Kidney (tissue), 14 donors: ENCODE measurements around the gene VENTX. TPM values are rescaled to one million over a fixed set of nuclear protein-coding genes. Genes with fewer than 3 reads are reported as not detected.

Experiments
- DNase-seq, 5 donors: peaks; one replicate each; pipeline ENCODE4 v3.0.0-alpha.2; 2013 to 2020
- FAIRE-seq: peaks from 2 replicates; lab custom pipeline; 2012; peaks lifted over from hg19 to GRCh38; lab: Jason Lieb, UNC
- H3K27ac ChIP-seq, 2 donors: one replicate each; pipeline ENCODE4 v1.7.0; 2013; ENCODE audit warnings: low read depth in 2 of 2, low read length in 2 of 2, inconsistent platforms in 1 of 2
- H3K27me3 ChIP-seq: one replicate; pipeline ENCODE4 v1.7.1; 2013; ENCODE audit warnings: low read length, inconsistent platforms; ENCODE audit not compliant: control insufficient read depth, insufficient read depth
- H3K36me3 ChIP-seq, 3 donors: one replicate each; pipeline versions ENCODE4 v1.7.0 to v1.7.1; 2013; ENCODE audit warnings: low read length in 3 of 3, control low read depth in 1 of 3, inconsistent platforms in 1 of 3; ENCODE audit not compliant: insufficient read depth in 3 of 3, control insufficient read depth in 2 of 3
- H3K4me1 ChIP-seq, 3 donors: one replicate each; pipeline versions ENCODE4 v1.7.0 to v1.7.1; 2013; ENCODE audit warnings: low read length in 3 of 3, inconsistent platforms in 1 of 3, low read depth in 1 of 3; ENCODE audit not compliant: control insufficient read depth in 2 of 3, insufficient read depth in 2 of 3
- H3K4me3 ChIP-seq, 3 donors: one replicate each; pipeline versions ENCODE4 v1.7.0 to v1.8.1; 2013; ENCODE audit warnings: low read length in 3 of 3, control low read depth in 1 of 3, inconsistent platforms in 1 of 3
- H3K9ac ChIP-seq, 3 donors: one replicate each; pipeline versions ENCODE4 v1.7.0 to v1.7.1; 2013; ENCODE audit warnings: low read length in 3 of 3, control low read depth in 1 of 3, inconsistent platforms in 1 of 3
- H3K9me3 ChIP-seq, 3 donors: one replicate each; pipeline versions ENCODE4 v1.7.0 to v1.7.1; 2013; ENCODE audit warnings: low read length in 3 of 3, control low read depth in 1 of 3, inconsistent platforms in 1 of 3; ENCODE audit not compliant: control insufficient read depth in 2 of 3, insufficient read depth in 1 of 3
- intact Hi-C: fragments of 100-400 bp; cut with DNase I; formaldehyde crosslinking; loops from one replicate; pipeline ENCODE4 v1.11.1; 2022
- polyA plus RNA-seq: library from polyadenylated mRNA; stranded (reverse); fragments of 350-450 nt; fragmentation: Illumina TruSeq; extraction: RNeasy Lipid Tissue Mini Kit (QIAGEN cat#74804); gene quantifications from one replicate; pipeline ENCODE4 v1.2.3, GENCODE V29; 2014; ENCODE audit warnings: low read depth, low replicate concordance; ENCODE audit not compliant: insufficient read depth
- total RNA-seq: library from RNA; stranded (reverse); fragmentation: NEBNext Ultra II Directional; extraction: Animal tissue kit (Norgen Biotek cat#: 25700); gene quantifications from one replicate; pipeline ENCODE4 v1.2.1, GENCODE V29; 2021
- TF ChIP-seq, protein P1 (sequence below): IDR thresholded peaks from 3 replicates; pipeline ENCODE4 v1.5.1; 2012; ENCODE audit warnings: mild to moderate bottlenecking, moderate library complexity, borderline replicate concordance; ENCODE audit not compliant: insufficient read depth; ENCODE audit errors: extremely low read depth
- donor health status: control.
- donor health status: control.
- donor health status: control.
- donor health status: control.
- donor health status: control.
- donor health status: DM: yes; HTN: yes; CAD: no.
- donor health status: Normal renal cell carcinoma (clear cell type).

Gene VENTX
- total and polyA plus RNA-seq, 2 donors from 2014 or later: 0.39 to 3.3 TPM

DNA sequence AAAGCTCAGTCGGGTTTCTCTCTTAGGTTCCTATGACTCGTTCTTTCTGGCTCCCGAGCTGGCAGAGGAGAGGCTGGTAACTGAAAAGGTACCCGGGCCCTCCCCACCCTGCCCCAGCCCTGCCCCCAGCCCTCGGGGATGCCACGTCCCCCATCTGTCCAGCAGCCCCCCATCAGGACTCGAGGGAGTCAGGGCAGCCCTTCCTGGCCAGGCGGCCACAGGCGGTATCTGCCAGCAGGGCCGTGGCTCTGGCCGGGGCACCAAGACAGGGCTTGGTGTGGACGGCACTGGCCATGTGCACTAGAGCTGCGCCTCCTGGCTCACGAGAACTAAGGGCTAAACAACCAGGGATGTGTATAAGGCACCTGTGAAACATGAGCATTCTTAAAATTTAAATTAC is 47.9 kb upstream of the VENTX start:
- intact Hi-C loops: no loop called here
- no peak overlapping the region for H3K4me3 ChIP-seq
- no peak for FAIRE-seq
- no peaks in the 10 kb centered on the region for H3K36me3 ChIP-seq
- no peaks in the 10 kb centered on the region for H3K27me3 ChIP-seq
- peak in 1 of 5 donors; percentile 34 for DNase-seq
- no peak overlapping the region for H3K9ac ChIP-seq
- H3K9me3 ChIP-seq: no peaks in the 10 kb centered on the region
- no peak overlapping the region for H3K27ac ChIP-seq
- TF ChIP-seq, protein P1, sequence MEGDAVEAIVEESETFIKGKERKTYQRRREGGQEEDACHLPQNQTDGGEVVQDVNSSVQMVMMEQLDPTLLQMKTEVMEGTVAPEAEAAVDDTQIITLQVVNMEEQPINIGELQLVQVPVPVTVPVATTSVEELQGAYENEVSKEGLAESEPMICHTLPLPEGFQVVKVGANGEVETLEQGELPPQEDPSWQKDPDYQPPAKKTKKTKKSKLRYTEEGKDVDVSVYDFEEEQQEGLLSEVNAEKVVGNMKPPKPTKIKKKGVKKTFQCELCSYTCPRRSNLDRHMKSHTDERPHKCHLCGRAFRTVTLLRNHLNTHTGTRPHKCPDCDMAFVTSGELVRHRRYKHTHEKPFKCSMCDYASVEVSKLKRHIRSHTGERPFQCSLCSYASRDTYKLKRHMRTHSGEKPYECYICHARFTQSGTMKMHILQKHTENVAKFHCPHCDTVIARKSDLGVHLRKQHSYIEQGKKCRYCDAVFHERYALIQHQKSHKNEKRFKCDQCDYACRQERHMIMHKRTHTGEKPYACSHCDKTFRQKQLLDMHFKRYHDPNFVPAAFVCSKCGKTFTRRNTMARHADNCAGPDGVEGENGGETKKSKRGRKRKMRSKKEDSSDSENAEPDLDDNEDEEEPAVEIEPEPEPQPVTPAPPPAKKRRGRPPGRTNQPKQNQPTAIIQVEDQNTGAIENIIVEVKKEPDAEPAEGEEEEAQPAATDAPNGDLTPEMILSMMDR: no peak
- H3K4me1 ChIP-seq: no peaks in the 10 kb centered on the region

GRCh38 chr10:133190225-133190624 is 47.4 kb upstream of the VENTX start:
- no peak overlapping the region for H3K9ac ChIP-seq
- no peaks in the 10 kb centered on the region for H3K4me1 ChIP-seq
- H3K36me3 ChIP-seq: no peaks in the 10 kb centered on the region
- no peaks in the 10 kb centered on the region for H3K9me3 ChIP-seq
- FAIRE-seq: no peak
- TF ChIP-seq, protein P1: no peak
- H3K27me3 ChIP-seq: no peaks in the 10 kb centered on the region
- no peak overlapping the region for H3K4me3 ChIP-seq
- intact Hi-C loops: no loop called here
- DNase-seq: no peak
- no peak overlapping the region for H3K27ac ChIP-seq

- Histone ChIP-seq H3K9me3 (no peaks in the 10 kb centered on the region), H3K27ac (no peak overlapping the region), H3K4me3 (no peak overlapping the region), H3K27me3 (no peaks in the 10 kb centered on the region), H3K36me3 (no peaks in the 10 kb centered on the region), H3K4me1 (no peaks in the 10 kb centered on the region), H3K9ac (no peak overlapping the region)
- DNase-seq (peak in 1 of 5 donors; percentile 15), FAIRE-seq (no peak)
- TF ChIP-seq, protein P1: no peak
- intact Hi-C loops: no loop called here
Measured at GRCh38 chr10:133191651-133192050, 46.0 kb upstream of the VENTX start.

DNA sequence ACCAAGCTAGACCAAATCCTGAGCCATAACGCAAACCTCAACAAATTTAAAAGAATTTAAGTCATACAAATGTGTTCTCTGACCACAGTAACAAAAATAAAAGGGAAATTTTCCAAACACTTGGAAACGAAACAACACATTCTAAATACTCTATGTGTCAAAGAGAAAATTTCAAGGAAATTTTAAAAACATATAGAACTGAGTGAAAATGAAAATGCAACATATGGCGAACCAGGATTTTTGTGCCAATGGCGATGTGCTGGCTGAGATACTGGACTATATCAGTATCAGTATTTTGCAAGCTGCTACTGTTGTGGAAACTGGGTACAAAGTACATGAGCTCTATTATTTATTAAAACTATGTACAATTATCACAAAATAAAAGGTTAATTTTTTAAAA is 43.5 kb upstream of the VENTX start:
- Histone ChIP-seq H3K36me3 (no peaks in the 10 kb centered on the region), H3K9me3 (no peaks in the 10 kb centered on the region), H3K4me1 (no peaks in the 10 kb centered on the region), H3K27ac (no peak overlapping the region), H3K4me3 (no peak overlapping the region), H3K27me3 (no peaks in the 10 kb centered on the region), H3K9ac (no peak overlapping the region)
- DNase-seq (no peak), FAIRE-seq (no peak)
- TF ChIP-seq, protein P1: no peak
- intact Hi-C loops: no loop called here
